Ishikawa (cell line): ENCODE measurements around the gene JCHAIN.

Experiments
- CEBPB ChIP-seq: IDR thresholded peaks from 2 replicates; pipeline ENCODE4 v1.6.1; 2012
- EGR1 ChIP-seq: IDR thresholded peaks from 2 replicates; pipeline ENCODE4 v1.6.1; 2012
- EP300 ChIP-seq: IDR thresholded peaks from 2 replicates; pipeline ENCODE4 v1.6.1; 2012; ENCODE audit warnings: borderline replicate concordance
- MAX ChIP-seq: IDR thresholded peaks from 2 replicates; pipeline ENCODE4 v1.6.1; 2012
- NFIC ChIP-seq: IDR thresholded peaks from 2 replicates; pipeline ENCODE4 v1.6.1; 2012
- REST ChIP-seq: IDR thresholded peaks from 2 replicates; pipeline ENCODE4 v1.6.1; 2012; ENCODE audit warnings: low read depth, mild to moderate bottlenecking
- TCF12 ChIP-seq: IDR thresholded peaks from 2 replicates; pipeline ENCODE4 v1.6.1; 2012; ENCODE audit warnings: low read depth
- TEAD4 ChIP-seq: IDR thresholded peaks from 2 replicates; pipeline ENCODE4 v1.6.1; 2012
- USF1 ChIP-seq: IDR thresholded peaks from 2 replicates; pipeline ENCODE4 v1.6.1; 2012
- YY1 ChIP-seq: IDR thresholded peaks from 2 replicates; pipeline ENCODE4 v1.6.1; 2012; ENCODE audit warnings: low read depth

- TF ChIP-seq REST: no peak
- TF ChIP-seq USF1: no peak
- TF ChIP-seq EP300: no peak
- no peak for TF ChIP-seq CEBPB
- TF ChIP-seq YY1: no peak
- TF ChIP-seq TCF12: no peak
- TF ChIP-seq NFIC: no peak
- no peak for TF ChIP-seq TEAD4
- TF ChIP-seq MAX: no peak
- TF ChIP-seq EGR1: no peak
Measured at GRCh38 chr4:70619778-70620177, 46.5 kb downstream of the JCHAIN start.
